HG02588 (cell line): ENCODE results near the gene STOML1.

Experiments
- ATAC-seq: cut with Tn5 transposase; IDR thresholded peaks from one replicate; pipeline ENCODE4 v1.9.1; 2021; ENCODE audit warnings: mild to moderate bottlenecking, moderate library complexity; ENCODE audit not compliant: unreplicated experiment

STOML1 gene

DNA sequence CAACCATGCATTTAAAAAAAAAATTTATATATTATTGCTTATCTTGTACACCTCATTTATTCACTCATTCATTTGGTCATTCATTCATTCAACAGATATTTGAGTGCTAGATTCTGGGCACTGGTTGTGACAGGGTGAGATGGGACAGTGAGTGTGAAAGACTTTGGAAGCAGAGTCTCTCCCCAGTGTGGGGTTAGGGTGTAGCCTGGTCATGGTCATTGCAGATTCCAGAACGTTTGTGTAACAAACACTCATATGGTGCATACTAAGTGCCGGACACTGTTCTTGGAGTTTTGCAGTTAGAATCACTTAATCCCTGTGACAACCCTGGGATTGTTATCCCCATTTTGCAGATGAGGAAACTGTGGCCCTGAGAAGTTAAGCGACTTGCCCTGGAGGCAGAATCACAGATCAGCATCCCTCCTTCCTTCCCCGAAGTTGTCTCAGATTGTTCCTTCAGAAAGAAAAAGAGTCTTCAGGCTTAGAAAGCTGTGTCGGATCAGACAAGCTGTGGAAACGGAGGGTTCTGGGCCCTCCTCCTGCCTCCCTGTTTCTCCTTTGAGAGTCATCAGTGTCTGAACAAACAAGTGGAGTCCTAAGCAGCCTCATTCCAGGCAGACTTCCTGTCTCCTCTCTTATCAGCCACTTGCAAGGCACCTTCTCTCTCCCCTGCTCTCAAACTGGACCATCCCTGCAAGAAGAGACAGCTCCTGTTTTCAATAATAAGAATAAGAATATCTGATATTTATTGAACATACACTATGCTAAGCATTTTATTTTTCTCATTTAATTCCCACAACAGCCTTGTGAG lies 59.5 kb downstream of the STOML1 start:
- ATAC-seq, result no peak

DNA sequence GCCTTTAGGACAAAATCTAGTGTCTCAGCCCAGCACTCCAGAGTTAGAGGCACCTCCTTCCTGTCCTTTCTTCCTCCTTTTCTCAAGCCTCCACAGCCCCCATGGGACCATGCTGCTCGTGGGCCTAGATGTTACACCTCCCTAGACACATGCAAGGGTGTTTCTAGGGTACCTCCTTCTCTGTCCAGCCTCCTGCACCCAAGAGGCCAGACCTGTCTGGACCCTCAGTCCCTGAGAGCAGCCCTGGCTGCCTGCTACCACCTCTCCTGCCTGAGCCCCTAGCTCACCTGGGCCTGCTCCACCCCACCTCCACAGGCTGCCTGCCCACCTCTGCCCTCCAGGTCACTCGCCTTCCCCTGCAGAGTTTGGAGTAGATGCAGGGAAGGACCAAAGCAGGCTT lies 60.7 kb downstream of the STOML1 start:
- no peak for ATAC-seq

DNA sequence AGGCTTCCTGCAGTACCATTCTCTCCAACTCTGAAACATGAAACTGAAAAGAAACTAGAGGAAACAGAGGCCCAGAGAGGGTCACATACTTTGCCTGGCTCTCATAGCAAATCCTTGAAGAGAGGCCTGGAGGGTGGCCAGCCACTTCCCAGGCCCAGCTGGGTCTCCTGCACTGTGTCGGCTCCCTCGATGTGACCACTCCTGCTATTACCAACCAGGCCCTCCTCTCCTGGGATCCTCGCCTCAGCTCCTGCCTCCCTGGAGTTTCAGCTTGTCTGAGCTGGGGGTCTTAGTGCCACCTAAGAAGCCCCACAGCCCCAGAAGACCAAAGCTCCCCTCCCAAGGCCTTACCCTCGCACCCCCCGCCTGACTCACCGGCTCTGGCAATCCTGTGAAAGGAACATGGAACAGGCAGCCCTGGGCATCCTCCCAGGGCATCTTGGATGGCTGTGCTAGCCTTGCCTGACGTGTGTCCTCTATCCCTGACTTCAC lies 61.3 kb downstream of the STOML1 start:
- ATAC-seq, result no peak

DNA sequence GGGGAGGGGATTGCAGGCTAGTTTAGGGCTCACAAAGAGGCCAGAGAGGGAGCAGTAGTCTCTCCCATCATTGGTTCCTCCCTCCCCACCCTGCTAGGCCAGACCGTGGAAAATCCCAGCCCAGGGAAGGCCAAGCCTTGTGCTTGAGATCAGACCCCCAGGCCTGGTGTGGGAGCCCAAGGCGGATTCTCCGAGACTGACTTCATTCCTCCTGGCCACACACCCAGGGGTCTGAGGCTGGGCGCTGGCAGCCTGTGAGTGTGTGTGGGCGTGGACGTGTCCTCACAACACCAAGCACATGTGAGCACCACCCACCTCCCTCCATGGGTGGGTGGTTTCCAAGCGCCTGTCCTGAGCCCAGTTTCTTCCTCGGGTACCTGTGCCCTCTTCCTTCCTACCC lies 61.7 kb downstream of the STOML1 start:
- ATAC-seq, result no peak

DNA sequence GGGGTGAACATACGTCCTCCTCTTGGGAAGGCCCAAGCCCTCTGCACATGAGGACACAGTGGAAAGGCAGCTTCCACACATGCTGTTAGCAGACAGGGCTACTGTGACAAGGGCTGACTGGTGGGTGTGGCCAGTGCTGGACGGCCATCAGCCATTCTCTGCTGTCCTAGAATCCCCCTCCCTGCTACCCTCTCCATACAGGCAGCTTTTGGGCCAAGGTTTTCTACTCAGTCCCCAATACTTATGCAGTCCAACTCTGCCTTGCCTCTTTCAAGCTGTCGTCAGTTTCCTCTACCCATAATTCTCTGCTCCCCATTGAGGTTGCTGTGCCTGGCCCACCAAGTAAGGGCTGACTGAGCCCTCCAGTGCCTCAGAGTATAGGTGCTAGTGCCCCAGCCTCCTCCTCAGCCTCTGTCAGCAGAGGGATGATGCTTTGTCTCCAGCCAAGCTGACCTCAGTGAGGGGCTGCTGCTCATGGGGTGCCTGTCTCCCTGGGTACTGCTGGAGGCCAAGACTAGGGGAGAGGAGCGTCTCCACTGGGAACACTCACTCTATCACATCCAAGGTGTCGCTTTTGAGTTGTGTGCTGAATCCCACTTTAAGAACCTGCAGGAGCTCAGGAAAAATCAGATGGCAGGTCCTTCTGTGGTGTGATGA lies 63.0 kb downstream of the STOML1 start:
- ATAC-seq, result no peak
